Measurements from ENCODE around the gene DNAH5.

- TF ChIP-seq CTCF (IDR thresholded peaks at IDR 0.05) = no peak
- no peak for TF ChIP-seq POLR2A (IDR thresholded peaks at IDR 0.05)
- TF ChIP-seq POLR2AphosphoS5 (IDR thresholded peaks at IDR 0.05; ENCODE audit: insufficient read depth in 1 of 2, low read depth in 1 of 2) = no peak
These were observed 178.3 kb downstream of the DNAH5 start for GRCh38 chr5:13766236-13766635.

Data from vagina (tissue), 2 donors.